ENCODE data around the gene MPHOSPH8.

Gene MPHOSPH8

GRCh38 chr13:19658831-19659230 lies 25.4 kb downstream of the MPHOSPH8 start:
- TF ChIP-seq CTCF (IDR thresholded peaks at IDR 0.05) (no peak), ZFX (IDR thresholded peaks at IDR 0.05; ENCODE audit: borderline replicate concordance) (no peak)
- H3K27ac ChIP-seq, result no peak overlapping the region

DNA sequence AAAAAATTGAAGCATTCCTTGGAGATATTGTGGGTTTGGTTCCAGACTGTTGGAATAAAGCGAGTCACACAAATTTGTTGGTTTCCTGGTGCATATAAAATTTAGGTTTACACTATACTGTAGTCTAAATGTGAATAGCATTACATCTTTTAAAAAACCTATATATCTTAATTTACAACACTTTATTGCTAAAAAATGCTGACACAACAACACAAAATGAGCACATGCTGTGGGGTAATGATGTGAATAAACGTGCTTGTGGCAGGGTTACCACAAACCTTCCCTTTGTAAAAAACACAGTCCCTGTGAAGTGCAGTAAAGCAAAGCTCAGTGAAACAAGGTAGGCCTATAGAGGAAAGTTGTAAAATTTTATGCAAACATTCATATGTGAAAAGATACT lies 27.7 kb downstream of the MPHOSPH8 start:
- no peak for TF ChIP-seq CTCF (IDR thresholded peaks at IDR 0.05)
- no peak for TF ChIP-seq ZFX (IDR thresholded peaks at IDR 0.05; ENCODE audit: borderline replicate concordance)
- H3K27ac ChIP-seq, result no peak overlapping the region

- no peak overlapping the region for H3K27ac ChIP-seq
- TF ChIP-seq ZFX (IDR thresholded peaks at IDR 0.05; ENCODE audit: borderline replicate concordance) (no peak), CTCF (IDR thresholded peaks at IDR 0.05) (no peak)
Measured at GRCh38 chr13:19661561-19661960, 28.1 kb downstream of the MPHOSPH8 start.

DNA sequence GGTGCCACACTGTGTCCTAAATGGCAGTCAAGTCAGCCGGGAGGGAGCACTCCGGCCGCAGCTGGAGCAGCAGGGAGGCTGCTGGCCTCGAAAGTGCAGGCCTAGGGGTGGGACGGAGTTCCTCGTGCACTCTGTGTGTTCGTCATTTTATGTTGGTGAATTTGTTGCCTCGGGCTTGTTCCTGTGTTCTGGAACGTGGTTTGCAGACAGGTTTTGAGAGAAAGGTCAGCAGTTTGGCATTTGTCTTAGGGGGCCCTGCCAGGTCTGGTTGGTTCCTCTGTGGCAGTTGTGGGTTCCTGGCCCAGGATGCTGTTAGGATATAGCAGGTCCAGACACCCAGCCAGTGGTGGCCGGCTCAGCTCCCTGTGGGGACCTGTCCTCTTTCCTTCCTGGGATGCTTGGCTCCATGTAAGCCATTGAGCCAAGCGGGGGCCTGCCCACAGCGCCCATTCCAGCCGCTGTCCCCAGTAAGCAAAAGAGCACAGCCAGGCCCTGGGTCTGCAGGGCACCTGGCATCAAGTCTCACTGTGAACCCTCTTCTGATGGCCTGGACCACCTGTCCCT lies 30.0 kb downstream of the MPHOSPH8 start:
- no peak overlapping the region for H3K27ac ChIP-seq
- TF ChIP-seq ZFX (IDR thresholded peaks at IDR 0.05; ENCODE audit: borderline replicate concordance), result no peak
- TF ChIP-seq CTCF (IDR thresholded peaks at IDR 0.05), result no peak

DNA sequence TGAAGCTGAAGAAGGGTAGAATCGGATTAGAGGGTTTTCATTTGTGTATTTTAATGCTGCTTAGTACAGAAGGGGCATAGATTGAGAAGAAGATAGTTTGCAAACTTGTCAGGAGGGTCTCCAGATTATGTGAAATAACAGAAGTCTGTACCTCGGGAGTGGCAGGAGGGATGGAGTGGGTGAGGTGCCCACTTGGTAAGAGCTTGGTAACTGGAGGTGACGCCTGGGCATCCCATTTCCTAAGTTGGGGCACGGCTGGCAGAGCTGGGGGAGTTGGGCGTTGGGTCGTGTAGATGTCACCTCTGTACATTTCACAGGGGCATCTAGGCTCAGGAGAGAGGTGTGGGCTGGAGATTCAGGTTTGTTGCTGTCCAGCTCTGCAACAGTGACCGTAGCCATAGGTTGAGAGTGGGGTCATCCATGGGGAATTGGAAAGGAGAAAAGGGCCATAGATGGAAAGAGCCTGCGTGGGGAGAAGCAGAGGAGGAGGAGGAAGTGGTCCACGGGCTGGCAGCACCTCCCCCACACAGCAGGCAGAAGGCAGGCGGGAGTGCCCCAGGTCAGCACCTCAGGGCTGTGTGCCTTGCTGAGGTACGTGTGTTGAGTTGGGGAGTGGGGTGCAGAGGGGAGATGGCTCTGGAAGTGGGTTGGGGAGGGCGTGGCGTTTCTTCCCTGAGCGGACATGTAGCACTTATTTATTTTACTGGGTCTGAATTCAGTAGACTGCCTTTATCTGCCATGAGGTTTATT lies 31.2 kb downstream of the MPHOSPH8 start:
- TF ChIP-seq ZFX (IDR thresholded peaks at IDR 0.05; ENCODE audit: borderline replicate concordance) (no peak), CTCF (IDR thresholded peaks at IDR 0.05) (no peak)
- no peak overlapping the region for H3K27ac ChIP-seq

- TF ChIP-seq ZFX (IDR thresholded peaks at IDR 0.05; ENCODE audit: borderline replicate concordance) (no peak), CTCF (IDR thresholded peaks at IDR 0.05) (no peak)
- no peak overlapping the region for H3K27ac ChIP-seq
Measured at GRCh38 chr13:19665427-19665859, 32.0 kb downstream of the MPHOSPH8 start.

- H3K27ac ChIP-seq, result no peak overlapping the region
- TF ChIP-seq CTCF (IDR thresholded peaks at IDR 0.05) (no peak), ZFX (IDR thresholded peaks at IDR 0.05; ENCODE audit: borderline replicate concordance) (no peak)
Measured at GRCh38 chr13:19668778-19669177, 35.3 kb downstream of the MPHOSPH8 start.
